HepG2 (cell line): Measurements from ENCODE around the gene C4orf54. TPM values are rescaled to one million over a fixed set of nuclear protein-coding genes. Genes with fewer than 3 reads are reported as not detected.
A peak's percentile ranks its signal among the peaks of the same experiment; 100 is the strongest.

Source experiments
- ATAC-seq: fragments of 200-7000 bp; cut with Tn5 transposase; 3 replicates; pipeline ENCODE4 v1.9.1; 2020; ENCODE audit warnings: mild to moderate bottlenecking, moderate library complexity
- BruUV-seq: library from RNA; stranded (reverse); fragments of 400-500 nt; replicated peaks from 2 replicates; lab custom pipeline; 2021; lab: Mats Ljungman, UMichigan
- CTCF ChIA-PET: fragments of 300-600 bp; formaldehyde crosslinking; extraction: SDS; loops from one replicate; lab custom pipeline; 2021; ENCODE audit warnings: low total read pairs, inconsistent platforms, low intra/inter-chr PET ratio; lab: Yijun Ruan, JAX
- POLR2A ChIA-PET: fragments of 350-600 bp; sonication (Branson Sonifier 250); formaldehyde crosslinking; loops from one replicate; lab custom pipeline; 2020; ENCODE audit warnings: antibody characterized with exemption, inconsistent platforms; lab: Yijun Ruan, JAX
- DNase-seq: peaks from one replicate; pipeline ENCODE4 v3.0.0-alpha.2; 2015; ENCODE audit warnings: low spot score
- FAIRE-seq: peaks from 3 replicates; lab custom pipeline; 2011; peaks lifted over from hg19 to GRCh38; lab: Jason Lieb, UNC
- H2AFZ ChIP-seq: one replicate; pipeline ENCODE4 v1.6.1; 2011; ENCODE audit warnings: low read length, inconsistent platforms
- H3K27ac ChIP-seq: fragments of 300-600 bp; 3 replicates; pipeline ENCODE4 v1.8.0; 2011; ENCODE audit warnings: mixed run types, mild to moderate bottlenecking, mixed read lengths, low read length, inconsistent platforms; ENCODE audit not compliant: insufficient read depth; ENCODE audit errors: extremely low read length
- H3K27me3 ChIP-seq, 2 experiments: fragments of 200-600 bp in 1 of 2; 2 replicates in 1 of 2; 3 replicates in 1 of 2; pipeline versions ENCODE4 v1.6.0 to v1.8.0; 2011; ENCODE audit warnings: low read length in 2 of 2, mild to moderate bottlenecking in 2 of 2, moderate library complexity in 2 of 2, inconsistent platforms in 1 of 2; ENCODE audit not compliant: insufficient read depth in 2 of 2, control insufficient read depth in 1 of 2
- H3K36me3 ChIP-seq, 2 experiments: fragments of 200-600 bp in 1 of 2; replicated peaks in 1 of 2; 2 replicates in 1 of 2; 3 replicates in 1 of 2; pipeline versions ENCODE4 v1.5.1 to v1.8.0; 2011; ENCODE audit warnings: low read length in 2 of 2, inconsistent platforms in 1 of 2; ENCODE audit not compliant: insufficient read depth in 2 of 2, control insufficient read depth in 1 of 2
- H3K4me1 ChIP-seq: 2 replicates; pipeline ENCODE4 v1.5.1; 2012; ENCODE audit warnings: low read length, inconsistent platforms; ENCODE audit not compliant: insufficient read depth
- H3K4me2 ChIP-seq: 2 replicates; pipeline ENCODE4 v1.6.0; 2011; ENCODE audit warnings: low read depth, low read length, inconsistent platforms
- H3K4me3 ChIP-seq, 3 experiments: fragments of 200-600 bp in 1 of 3; sonication (generic), shearing (Covaris generic) in 1 of 3; replicated peaks in 1 of 3; 2 replicates each; pipeline ENCODE4 v1.5.1; 2011 to 2016; ENCODE audit warnings: low read length in 3 of 3, inconsistent platforms in 2 of 3, low read depth in 2 of 3, mild to moderate bottlenecking in 2 of 3, control low read depth in 1 of 3, mixed read lengths in 1 of 3; ENCODE audit not compliant: insufficient read depth in 1 of 3
- H3K79me2 ChIP-seq: one replicate; pipeline ENCODE4 v1.6.1; 2011; ENCODE audit warnings: low read length, inconsistent platforms; ENCODE audit not compliant: insufficient read depth
- H3K9ac ChIP-seq: 2 replicates; pipeline ENCODE4 v1.6.0; 2011; ENCODE audit warnings: mild to moderate bottlenecking, low read depth, low read length, inconsistent platforms; ENCODE audit not compliant: insufficient read depth
- H3K9me3 ChIP-seq: 2 replicates; pipeline ENCODE4 v1.5.1; 2012; ENCODE audit warnings: mild to moderate bottlenecking, low read length
- H4K20me1 ChIP-seq: 2 replicates; pipeline ENCODE4 v1.6.0; 2011; ENCODE audit warnings: inconsistent platforms, mild to moderate bottlenecking, low read length, moderate library complexity; ENCODE audit not compliant: insufficient read depth
- FOXP4 ChIP-seq: sonication (generic); formaldehyde crosslinking; IDR thresholded peaks from 2 replicates; pipeline ENCODE4 v1.4.0; 2020; ENCODE audit warnings: missing genetic modification reagents
- HDAC1 ChIP-seq: sonication (generic); formaldehyde crosslinking; IDR thresholded peaks from 2 replicates; pipeline ENCODE4 v1.5.1; 2020; ENCODE audit warnings: mild to moderate bottlenecking, missing genetic modification reagents
- HNRNPK ChIP-seq: fragments of 200-400 bp; formaldehyde crosslinking; IDR thresholded peaks from 2 replicates; pipeline ENCODE4 v1.6.1; 2018; ENCODE audit warnings: low read length, low read depth, moderate library complexity, mild to moderate bottlenecking; ENCODE audit not compliant: poor library complexity, severe bottlenecking
- MAFF ChIP-seq: IDR thresholded peaks from 2 replicates; pipeline ENCODE4 v1.6.1; 2011; ENCODE audit warnings: low read depth, low read length, improper control_type of control experiment
- MAFK ChIP-seq, 2 experiments: IDR thresholded peaks in 1 of 2; conservative IDR thresholded peaks in 1 of 2; 2 replicates each; pipeline ENCODE4 v1.6.1; 2011; ENCODE audit warnings: improper control_type of control experiment in 2 of 2, low read length in 2 of 2
- NFE2L2 ChIP-seq: fragments of 150-350 bp; IDR thresholded peaks from 2 replicates; pipeline ENCODE4 v1.6.1; 2014; ENCODE audit warnings: low read length
- SMC3 ChIP-seq: IDR thresholded peaks from 2 replicates; pipeline ENCODE4 v1.6.1; 2011; ENCODE audit warnings: low read length, improper control_type of control experiment
- SP140L ChIP-seq: sonication (generic); formaldehyde crosslinking; IDR thresholded peaks from 2 replicates; pipeline ENCODE4 v1.4.0; 2020; ENCODE audit warnings: missing genetic modification reagents, borderline replicate concordance
- ZC3H4 ChIP-seq: sonication (generic); formaldehyde crosslinking; IDR thresholded peaks from 2 replicates; pipeline ENCODE4 v1.4.0; 2020; ENCODE audit warnings: missing genetic modification reagents, borderline replicate concordance
- ZNF101 ChIP-seq: sonication (generic); formaldehyde crosslinking; IDR thresholded peaks from 2 replicates; pipeline ENCODE4 v1.4.0; 2020; ENCODE audit warnings: mild to moderate bottlenecking, low read depth, missing genetic modification reagents, borderline replicate concordance
- ZNF275 ChIP-seq: sonication (generic); formaldehyde crosslinking; IDR thresholded peaks from 2 replicates; pipeline ENCODE4 v1.8.0; 2022; ENCODE audit warnings: missing genetic modification reagents, mild to moderate bottlenecking, inconsistent platforms, borderline replicate concordance
- ZNF430 ChIP-seq: sonication (generic); formaldehyde crosslinking; IDR thresholded peaks from 2 replicates; pipeline ENCODE4 v1.9.0; 2021; ENCODE audit warnings: mild to moderate bottlenecking, missing genetic modification reagents
- ZNF790 ChIP-seq: sonication (generic); formaldehyde crosslinking; IDR thresholded peaks from 2 replicates; pipeline ENCODE4 v1.8.0; 2022; ENCODE audit warnings: missing genetic modification reagents, mild to moderate bottlenecking, borderline replicate concordance
- WGBS: methylation state at CpG from one replicate; pipeline ENCODE4 v1.1.6; 2017; ENCODE audit warnings: low lambda C conversion rate; 5-methylcytosine and 5-hydroxymethylcytosine counted together
- in situ Hi-C: cut with HindIII; loops from 2 replicates; pipeline ENCODE4 v1.10.0; 2017; ENCODE audit warnings: low pct_unique_long_range_greater_than_20kb; ENCODE audit not compliant: extremely low pct_ligation_motif_present
- intact Hi-C: fragments of 100-400 bp; cut with micrococcal nuclease; formaldehyde crosslinking; loops from one replicate; pipeline ENCODE4 v1.10.0; 2022; ENCODE audit not compliant: unreplicated experiment
- polyA plus RNA-seq, 8 experiments: library from polyadenylated mRNA; depleted of rRNA in 3 of 8; stranded (reverse) in 7 of 8; unstranded in 1 of 8; fragments of >200 nt; fragmentation: Illumina TruSeq in 4 of 8; extraction: Trizol in 4 of 8; gene quantifications; 2 replicates each; pipeline versions ENCODE4 v1.2.1 to v1.2.3, GENCODE V29; 2011 to 2016; ENCODE audit warnings: low read depth in 4 of 8, missing spikeins in 1 of 8, mixed read lengths in 1 of 8; ENCODE audit not compliant: insufficient read depth in 1 of 8
- total RNA-seq, 5 experiments: library from RNA; depleted of rRNA; stranded (reverse); fragments of >200 nt; fragmentation: Illumina TruSeq; extraction: Trizol; gene quantifications; 2 replicates each; pipeline ENCODE4 v1.2.3, GENCODE V29; 2016; ENCODE audit warnings: low read depth in 1 of 5

C4orf54 gene
- total and polyA plus RNA-seq, 2 of the 13 experiments (the other 11 are each of a cell fraction or from before 2014, with no cell fraction given), result not detected

- DNase-seq (no peak), ATAC-seq (no peak), FAIRE-seq (no peak)
- Histone ChIP-seq H3K36me3 (no peaks in the 10 kb centered on the region), H3K27me3 (no peaks in the 10 kb centered on the region), H3K4me3 (no peak overlapping the region), H4K20me1 (no peaks in the 10 kb centered on the region), H3K9me3 (peaks cover 14% of the 10 kb centered on the region), H3K79me2 (no peaks in the 10 kb centered on the region), H3K27ac (no peak overlapping the region), H3K4me1 (no peaks in the 10 kb centered on the region), H2AFZ (no peak overlapping the region), H3K9ac (no peak overlapping the region), H3K4me2 (no peak overlapping the region)
- ChIA-PET POLR2A (no interaction called here), CTCF (no interaction called here)
- BruUV-seq, result no TSS peak
- 33% methylated on average over 1 of the region's 1 CpG for WGBS
- in situ Hi-C loops (no loop called here), intact Hi-C loops (no loop called here)
- TF ChIP-seq NFE2L2 (peak; percentile 75), ZNF430 (CRISPR knock-in tag) (no peak), MAFF (peak; percentile 17; the same call in 1 of the 2 replicates), MAFK (conservative IDR thresholded peaks at IDR 0.05 in 1 of 2, IDR thresholded peaks at IDR 0.05 in 1 of 2; ENCODE audit: low read length in 2 of 2) (peak; percentile 6 to 43; a peak in 1 of 4 replicates)
These were observed 19.5 kb upstream of the C4orf54 start for GRCh38 chr4:99677161-99677560.

- no TSS peak for BruUV-seq
- Histone ChIP-seq H2AFZ (no peak overlapping the region), H3K9ac (no peak overlapping the region), H3K4me2 (no peak overlapping the region), H4K20me1 (no peaks in the 10 kb centered on the region), H3K4me1 (no peaks in the 10 kb centered on the region), H3K27ac (no peak overlapping the region), H3K9me3 (peaks cover 25% of the 10 kb centered on the region), H3K79me2 (no peaks in the 10 kb centered on the region), H3K27me3 (no peaks in the 10 kb centered on the region), H3K36me3 (no peaks in the 10 kb centered on the region), H3K4me3 (no peak overlapping the region)
- 43% methylated on average over 4 of the region's 5 CpGs for WGBS
- in situ Hi-C loops, result no loop called here
- CTCF ChIA-PET, result no interaction called here
- intact Hi-C loops, result no loop called here
- FAIRE-seq, result no peak
- DNase-seq, result no peak
- ATAC-seq, result no peak
- POLR2A ChIA-PET, result no interaction called here
- no peak for TF ChIP-seq ZNF790
- TF ChIP-seq SMC3, result no peak
- TF ChIP-seq HDAC1, result no peak
- no peak for TF ChIP-seq HNRNPK
- TF ChIP-seq SP140L (CRISPR knock-in tag), result no peak
- TF ChIP-seq FOXP4 (CRISPR knock-in tag), result no peak
- no peak for TF ChIP-seq ZNF275 (CRISPR knock-in tag)
- no peak for TF ChIP-seq ZNF101
- no peak for TF ChIP-seq ZC3H4 (CRISPR knock-in tag)
These were observed 12.9 kb upstream of the C4orf54 start for GRCh38 chr4:99670409-99671073.
